Stomach smooth muscle (tissue), 2 donors: ENCODE measurements around the gene FBXO15.

Source experiments
- H3K27ac ChIP-seq: one replicate; pipeline ENCODE4 v1.7.0; 2013; ENCODE audit warnings: mild to moderate bottlenecking, low read length, inconsistent platforms
- H3K27me3 ChIP-seq, 2 donors: one replicate each; pipeline ENCODE4 v1.7.0; 2013; ENCODE audit warnings: low read length in 2 of 2; ENCODE audit not compliant: insufficient read depth in 2 of 2, control insufficient read depth in 1 of 2
- H3K36me3 ChIP-seq, 2 donors: one replicate each; pipeline ENCODE4 v1.7.0; 2013; ENCODE audit warnings: low read length in 2 of 2; ENCODE audit not compliant: control insufficient read depth in 2 of 2, insufficient read depth in 2 of 2
- H3K4me1 ChIP-seq: one replicate; pipeline ENCODE4 v1.7.0; 2013; ENCODE audit warnings: low read length; ENCODE audit not compliant: control insufficient read depth, insufficient read depth
- H3K4me3 ChIP-seq, 2 donors: one replicate each; pipeline ENCODE4 v1.7.0; 2013; ENCODE audit warnings: low read length in 2 of 2
- H3K9ac ChIP-seq, 2 donors: one replicate each; pipeline ENCODE4 v1.7.0; 2013; ENCODE audit warnings: low read length in 2 of 2, mild to moderate bottlenecking in 1 of 2
- H3K9me3 ChIP-seq, 2 donors: one replicate each; pipeline ENCODE4 v1.7.0; 2013; ENCODE audit warnings: low read length in 2 of 2; ENCODE audit not compliant: control insufficient read depth in 2 of 2
- donor health status: healthy.
- donor health status: Pancreatic carcinoma.

The FBXO15 gene

DNA sequence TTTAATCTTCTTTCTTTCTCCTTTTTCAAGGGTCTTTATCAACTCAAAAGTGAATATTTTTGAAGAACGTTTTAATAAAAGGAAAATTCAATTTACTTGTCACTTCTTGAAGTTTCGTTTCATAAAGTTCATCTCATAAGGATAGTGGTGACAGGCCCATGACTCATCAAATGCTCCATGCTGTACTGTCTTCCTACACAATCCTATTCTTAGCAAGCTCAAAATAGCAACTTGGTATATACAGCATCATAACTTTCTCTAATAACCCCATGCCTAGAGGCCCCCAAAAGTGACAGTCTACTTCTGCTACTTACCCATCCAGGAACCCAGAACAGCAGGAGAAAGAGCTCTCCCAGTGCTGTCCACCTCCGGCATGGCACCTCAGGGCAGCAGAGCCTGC, 7.7 kb downstream of the FBXO15 start:
- H3K9ac ChIP-seq, result no peak overlapping the region
- H3K36me3 ChIP-seq, result no peaks in the 10 kb centered on the region
- peaks cover 0 to 2% of the 10 kb centered on the region in 2 donors for H3K27me3 ChIP-seq
- no peak overlapping the region for H3K4me3 ChIP-seq
- H3K27ac ChIP-seq, result no peak overlapping the region
- H3K4me1 ChIP-seq, result no peaks in the 10 kb centered on the region
- no peaks in the 10 kb centered on the region for H3K9me3 ChIP-seq

DNA sequence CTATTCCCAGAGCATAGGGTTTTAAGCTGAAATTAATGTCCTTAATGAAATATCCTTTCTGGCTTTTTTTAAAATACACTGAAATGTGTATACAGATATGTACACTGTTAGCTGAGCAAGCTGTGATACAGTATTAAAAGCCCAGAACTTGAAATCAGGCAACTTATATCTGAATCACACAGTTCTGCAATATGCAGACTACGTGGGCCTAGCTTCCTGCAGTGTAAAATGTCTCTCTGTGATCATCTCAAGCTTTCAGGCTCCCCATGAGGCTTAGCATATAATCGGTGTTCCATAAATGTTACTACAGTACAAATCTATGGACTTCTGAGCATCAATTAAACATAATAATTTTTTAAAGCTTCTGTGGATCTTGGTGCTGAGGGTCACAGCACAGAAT, 8.2 kb downstream of the FBXO15 start:
- no peaks in the 10 kb centered on the region for H3K36me3 ChIP-seq
- H3K4me1 ChIP-seq, result no peaks in the 10 kb centered on the region
- no peak overlapping the region for H3K27ac ChIP-seq

DNA sequence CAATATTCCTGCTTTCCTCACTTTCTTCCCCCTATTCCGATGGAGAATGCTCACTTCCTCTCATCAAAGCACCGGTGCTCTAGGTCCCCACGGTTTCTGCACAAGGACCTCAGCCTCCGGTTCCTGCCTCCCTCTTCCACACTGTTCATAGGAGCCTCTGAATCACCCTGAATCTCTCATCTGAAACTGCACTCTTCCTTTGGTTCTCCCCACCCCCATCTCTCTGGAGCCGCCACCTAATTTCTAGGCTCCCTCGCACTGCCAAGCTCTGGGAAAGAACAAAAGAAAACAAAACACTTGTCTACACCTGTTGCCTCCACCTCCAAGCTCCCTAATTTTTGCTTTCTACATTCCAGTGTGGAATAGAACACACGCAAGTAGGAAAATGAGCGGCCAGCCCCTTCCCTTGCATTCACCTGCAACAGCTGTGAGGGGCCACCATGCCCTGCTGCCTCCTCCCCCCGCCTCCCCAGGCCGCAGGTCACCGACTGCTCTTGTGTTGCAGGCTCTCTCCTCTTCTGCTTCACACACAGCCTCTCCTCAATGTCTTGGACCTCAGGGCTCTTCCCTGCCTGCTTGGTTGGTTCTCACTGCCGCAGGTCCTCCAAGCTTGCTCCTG, 9.6 kb downstream of the FBXO15 start:
- Histone ChIP-seq H3K9ac (no peak overlapping the region), H3K27me3 (peaks cover 0 to 2% of the 10 kb centered on the region in 2 donors), H3K27ac (no peak overlapping the region), H3K4me3 (no peak overlapping the region), H3K36me3 (no peaks in the 10 kb centered on the region), H3K4me1 (no peaks in the 10 kb centered on the region), H3K9me3 (no peaks in the 10 kb centered on the region)

More for the DNA sequence above, 8.2 kb downstream of the FBXO15 start:
- Histone ChIP-seq H3K4me3 (no peak overlapping the region), H3K27me3 (peaks cover 0 to 2% of the 10 kb centered on the region in 2 donors), H3K9ac (no peak overlapping the region), H3K9me3 (no peaks in the 10 kb centered on the region)

DNA sequence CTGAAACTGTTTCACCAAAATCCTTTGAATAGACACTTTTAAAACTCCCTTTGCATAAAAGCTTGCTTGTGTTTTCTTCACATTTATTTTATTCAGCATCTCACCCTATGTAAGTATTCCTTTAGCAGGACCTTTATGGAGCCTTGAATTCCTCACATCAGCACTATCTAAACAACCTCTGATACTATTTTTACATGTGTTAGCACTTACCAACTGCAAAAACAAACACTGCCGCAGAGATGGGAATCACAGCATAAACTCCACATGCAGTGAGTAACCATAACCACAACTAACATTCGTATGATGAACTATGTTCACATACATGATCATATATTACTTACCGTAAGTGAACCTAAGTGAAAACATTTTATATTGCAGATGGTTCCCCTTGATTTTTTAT, 15.4 kb downstream of the FBXO15 start:
- no peak overlapping the region for H3K27ac ChIP-seq
- H3K4me1 ChIP-seq, result no peaks in the 10 kb centered on the region
- no peaks in the 10 kb centered on the region for H3K9me3 ChIP-seq
- H3K36me3 ChIP-seq, result no peaks in the 10 kb centered on the region
- no peaks in the 10 kb centered on the region for H3K27me3 ChIP-seq
- H3K9ac ChIP-seq, result no peak overlapping the region
- no peak overlapping the region for H3K4me3 ChIP-seq

DNA sequence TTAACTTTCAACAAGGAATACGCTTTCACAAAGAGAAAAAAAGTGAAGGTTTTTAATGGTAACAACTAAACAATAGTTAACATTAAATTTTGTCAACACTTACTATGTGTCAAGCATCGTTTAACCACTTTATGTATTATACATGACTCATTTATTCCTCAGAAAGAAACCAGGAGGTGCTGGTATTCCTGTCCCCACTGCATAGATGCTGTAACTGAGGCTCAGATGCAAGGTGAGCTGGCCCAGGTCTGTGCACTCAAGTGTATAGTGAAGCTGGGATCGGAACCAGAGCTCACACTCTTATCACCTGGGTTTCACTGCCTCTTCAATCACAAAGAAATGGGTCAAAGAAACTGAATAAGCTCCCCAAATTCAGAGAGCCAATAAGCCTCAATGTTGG, 16.5 kb downstream of the FBXO15 start:
- no peaks in the 10 kb centered on the region for H3K27me3 ChIP-seq
- no peaks in the 10 kb centered on the region for H3K36me3 ChIP-seq
- no peak overlapping the region for H3K4me3 ChIP-seq
- no peaks in the 10 kb centered on the region for H3K9me3 ChIP-seq
- H3K4me1 ChIP-seq, result no peaks in the 10 kb centered on the region
- H3K27ac ChIP-seq, result no peak overlapping the region
- no peak overlapping the region for H3K9ac ChIP-seq

DNA sequence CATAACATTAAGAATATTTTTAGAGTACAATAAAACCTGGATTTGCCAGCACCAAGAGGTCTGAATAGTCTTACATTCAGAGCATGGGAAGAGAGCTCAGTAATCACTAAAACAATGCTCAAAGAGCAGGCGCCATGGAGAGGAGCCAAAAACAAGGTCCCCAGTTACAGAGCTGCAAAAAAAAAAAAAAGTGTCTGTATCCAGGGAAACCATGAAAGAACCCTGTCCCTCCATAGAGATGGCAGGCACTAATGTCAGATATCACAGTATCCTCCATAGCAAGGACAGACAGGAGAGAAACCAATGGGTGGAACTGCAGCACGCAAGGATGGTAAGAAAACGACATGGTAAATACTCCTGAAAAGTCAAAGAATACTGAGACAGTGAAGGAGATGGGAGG, 19.5 kb downstream of the FBXO15 start:
- H3K27ac ChIP-seq, result no peak overlapping the region
- H3K36me3 ChIP-seq, result no peaks in the 10 kb centered on the region
- H3K4me1 ChIP-seq, result no peaks in the 10 kb centered on the region
- no peak overlapping the region for H3K4me3 ChIP-seq
- H3K9me3 ChIP-seq, result no peaks in the 10 kb centered on the region
- H3K27me3 ChIP-seq, result no peaks in the 10 kb centered on the region
- no peak overlapping the region for H3K9ac ChIP-seq

DNA sequence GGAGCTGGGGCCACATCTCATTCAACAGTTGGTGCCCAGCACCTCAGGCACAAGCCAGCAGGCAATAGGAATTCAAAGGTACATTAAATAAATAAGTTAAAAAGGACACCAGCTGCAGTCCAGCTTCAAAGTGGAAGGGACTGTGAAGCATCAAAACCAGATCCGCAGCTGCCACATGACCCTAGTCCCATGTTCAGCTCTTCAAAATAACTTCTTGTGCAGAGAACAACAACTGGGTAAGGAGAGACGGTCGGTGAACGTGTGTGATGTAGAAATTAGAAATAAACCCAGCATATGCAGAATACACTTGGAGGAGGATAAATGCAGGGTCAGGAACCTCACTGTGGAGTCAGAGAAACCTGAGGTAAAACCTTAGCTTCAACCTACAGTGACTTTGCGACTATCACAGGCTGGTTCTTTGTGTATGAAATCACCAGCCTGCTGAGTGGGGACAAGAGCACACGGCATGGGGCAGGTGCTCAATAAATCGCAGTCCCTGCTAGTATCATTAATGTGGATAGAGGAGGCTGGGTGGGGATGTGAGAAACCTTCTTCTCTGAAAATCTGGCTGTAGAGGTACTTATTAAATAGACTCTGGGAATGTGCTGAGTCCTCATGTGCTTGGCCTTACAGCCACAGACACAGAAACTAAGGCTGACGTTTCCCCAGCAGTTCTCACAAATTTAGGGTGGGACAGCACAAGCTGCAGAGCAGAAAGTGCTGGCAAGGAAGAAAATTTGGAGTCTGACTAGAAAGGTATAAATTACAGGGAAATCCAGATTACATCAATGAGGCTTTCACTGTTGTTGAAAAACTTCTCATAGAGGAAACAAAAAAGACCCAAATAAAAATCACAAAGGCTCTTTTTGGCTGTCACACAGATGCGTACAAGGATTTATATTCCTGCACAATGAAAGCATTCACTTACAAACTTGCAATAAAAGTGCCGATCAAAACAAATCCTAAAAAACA, 20.7 kb downstream of the FBXO15 start:
- Histone ChIP-seq H3K4me3 (no peak overlapping the region), H3K9me3 (no peaks in the 10 kb centered on the region), H3K9ac (no peak overlapping the region), H3K27ac (no peak overlapping the region), H3K4me1 (no peaks in the 10 kb centered on the region), H3K36me3 (no peaks in the 10 kb centered on the region), H3K27me3 (no peaks in the 10 kb centered on the region)

DNA sequence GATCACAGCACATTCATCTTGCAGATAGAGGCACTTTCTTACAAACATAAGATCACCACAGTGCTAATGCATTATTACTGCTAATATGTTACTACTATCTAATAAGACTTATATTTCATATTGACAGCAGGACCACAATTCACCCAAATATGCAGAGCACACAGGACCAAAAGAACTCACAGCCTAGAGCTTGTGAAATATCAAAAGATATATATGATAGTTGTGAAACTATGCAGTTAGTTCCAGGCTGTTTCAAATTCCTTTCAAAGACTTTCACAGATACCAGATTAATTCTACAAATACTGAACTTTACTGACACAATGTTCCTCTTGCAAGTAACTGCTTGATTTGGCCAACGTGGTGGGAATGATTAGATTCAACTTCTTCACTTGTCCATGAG, 23.0 kb downstream of the FBXO15 start:
- H3K27me3 ChIP-seq, result peaks cover 0 to under 1% of the 10 kb centered on the region in 2 donors
- no peak overlapping the region for H3K9ac ChIP-seq
- H3K4me1 ChIP-seq, result no peaks in the 10 kb centered on the region
- H3K36me3 ChIP-seq, result no peaks in the 10 kb centered on the region
- no peak overlapping the region for H3K4me3 ChIP-seq
- H3K27ac ChIP-seq, result no peak overlapping the region
- no peaks in the 10 kb centered on the region for H3K9me3 ChIP-seq

DNA sequence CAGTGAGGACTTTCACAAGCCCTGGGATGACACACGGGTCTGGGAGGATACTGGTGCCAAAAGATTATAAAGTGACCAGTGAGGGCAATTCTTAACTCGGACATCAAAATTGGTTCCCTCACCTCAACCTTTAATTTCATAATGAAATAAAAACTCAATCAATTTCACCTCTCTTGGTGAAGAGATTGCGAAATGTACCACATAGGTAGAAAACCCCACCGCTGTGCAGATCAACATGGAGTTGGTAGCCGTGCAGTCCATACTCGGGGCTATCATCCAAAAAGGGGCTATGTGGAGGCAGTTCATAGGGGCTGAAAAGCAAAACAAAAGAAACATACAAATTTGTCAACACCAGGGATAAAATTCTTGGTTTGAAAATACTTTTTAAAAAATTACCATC, 24.4 kb downstream of the FBXO15 start:
- Histone ChIP-seq H3K4me3 (no peak overlapping the region), H3K36me3 (no peaks in the 10 kb centered on the region), H3K9me3 (no peaks in the 10 kb centered on the region)

DNA sequence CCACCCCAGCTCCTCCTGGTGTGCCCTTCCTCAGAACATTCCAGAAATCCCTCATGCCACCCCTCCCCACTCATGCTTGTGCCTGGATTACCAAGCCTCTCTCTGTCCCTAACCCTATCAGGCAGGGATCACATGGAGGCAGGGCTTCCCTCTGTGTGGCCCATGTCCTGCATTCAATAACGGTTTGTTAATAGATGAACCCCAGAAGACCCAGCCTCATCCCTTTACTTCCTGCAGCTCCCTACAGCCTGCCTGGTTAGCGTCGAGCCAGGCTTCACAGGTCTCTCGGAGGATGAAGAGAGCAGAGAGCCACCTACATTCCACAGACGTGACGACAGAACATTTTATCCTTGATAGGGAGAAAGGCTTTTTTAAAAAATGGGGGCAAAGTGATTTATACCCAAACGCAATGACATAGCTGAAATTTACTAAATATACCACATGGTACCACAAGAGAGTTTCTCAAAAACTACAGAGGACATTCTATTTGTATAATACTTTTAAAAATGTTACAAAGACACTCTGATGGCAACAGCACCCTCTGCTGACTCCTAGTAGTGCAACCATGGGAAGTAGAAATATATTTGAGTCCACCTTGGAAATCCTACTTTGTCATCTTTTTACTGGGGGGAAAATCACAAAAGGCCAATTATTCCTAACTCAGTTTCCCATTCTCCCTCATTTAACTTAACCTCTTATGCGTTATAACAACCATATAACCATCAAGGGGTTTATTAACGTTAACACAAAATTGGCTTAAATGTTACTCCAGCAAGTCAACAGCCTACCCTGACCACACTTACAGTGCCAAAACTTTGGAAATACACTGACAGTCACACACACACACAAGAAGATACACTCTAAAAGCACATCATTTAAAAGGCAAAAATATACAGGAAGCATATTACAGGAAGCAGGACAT, 30.7 kb downstream of the FBXO15 start:
- Histone ChIP-seq H3K27ac (no peak overlapping the region), H3K9me3 (peaks cover 2 to 4% of the 10 kb centered on the region in 2 donors)

More for the DNA sequence above, 24.4 kb downstream of the FBXO15 start:
- no peaks in the 10 kb centered on the region for H3K4me1 ChIP-seq
- H3K27me3 ChIP-seq, result peaks cover 0 to 2% of the 10 kb centered on the region in 2 donors
- H3K27ac ChIP-seq, result no peak overlapping the region
- H3K9ac ChIP-seq, result no peak overlapping the region

More for the DNA sequence above, 30.7 kb downstream of the FBXO15 start:
- Histone ChIP-seq H3K27me3 (peaks cover 0 to 2% of the 10 kb centered on the region in 2 donors), H3K4me3 (no peak overlapping the region), H3K4me1 (no peaks in the 10 kb centered on the region), H3K36me3 (no peaks in the 10 kb centered on the region), H3K9ac (no peak overlapping the region)
